NCI-H1105 treated with DMSO at 0.1 percent for 48 hours (cell line): ENCODE results near the gene CHIT1.

Source experiments
- DNase-seq: peaks from one replicate; lab custom pipeline; 2025; lab: John Stamatoyannopoulos, UW

Gene CHIT1

DNA sequence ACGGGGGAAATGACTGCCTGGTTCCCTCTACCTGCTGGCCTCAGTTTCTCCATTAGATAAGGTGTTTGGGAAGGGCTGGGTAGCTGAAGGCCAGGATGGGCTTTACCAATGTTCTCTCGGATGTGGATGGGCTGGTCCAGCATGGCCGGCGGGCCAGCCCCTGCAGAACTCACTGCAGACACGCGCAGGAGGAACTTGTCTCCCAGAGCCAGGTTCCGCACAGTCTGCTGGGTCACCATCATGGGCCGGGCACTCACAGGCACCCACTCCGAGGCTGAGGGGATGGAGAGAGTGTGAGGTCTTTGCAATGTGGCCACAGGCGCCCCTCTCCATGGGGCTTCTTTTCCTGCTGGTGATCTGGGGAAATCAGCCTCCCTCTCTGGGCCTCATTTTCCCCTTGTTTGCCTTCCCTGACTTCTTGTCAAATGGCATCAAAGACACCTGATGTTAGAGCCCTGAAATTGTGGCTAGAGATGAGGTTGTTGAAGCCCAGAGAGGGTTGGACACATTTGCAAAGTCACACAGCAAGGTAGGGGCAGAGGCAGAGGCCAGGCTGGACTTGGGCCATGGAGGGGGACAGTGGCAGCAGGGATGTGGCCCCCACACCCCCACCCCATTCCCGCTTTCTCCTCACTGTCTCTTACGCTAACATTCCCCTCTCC, 55.0 kb downstream of the CHIT1 start:
- DNase-seq: no peak

DNA sequence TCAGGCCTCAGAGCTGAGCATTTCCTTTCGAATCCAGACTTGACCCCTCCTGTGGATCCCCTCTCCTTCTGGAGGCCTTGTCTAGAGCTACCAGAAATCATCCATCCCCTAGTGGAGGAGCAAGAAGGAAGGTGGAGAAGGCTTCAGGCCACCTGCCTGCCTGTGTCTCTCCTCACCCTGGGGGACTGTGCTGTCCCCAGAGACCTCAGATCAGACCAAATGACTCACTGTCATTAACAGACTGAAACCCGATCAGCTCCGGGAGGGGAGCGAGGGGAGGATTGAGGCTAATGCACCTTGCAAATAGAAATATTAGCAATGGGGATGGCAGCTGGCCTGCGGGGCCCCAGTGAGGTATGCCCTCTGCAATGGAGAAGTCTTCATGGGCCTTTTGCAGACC, 55.9 kb downstream of the CHIT1 start:
- peak; percentile 55 for DNase-seq

- no peak for DNase-seq
Observed at GRCh38 chr1:203173011-203173555, 56.4 kb downstream of the CHIT1 start.

GRCh38 chr1:203172184-203173010, 57.1 kb downstream of the CHIT1 start:
- peak; percentile 27 for DNase-seq

GRCh38 chr1:203171341-203172183, 57.9 kb downstream of the CHIT1 start:
- DNase-seq: no peak

- no peak for DNase-seq
Observed at GRCh38 chr1:203170625-203171330, 58.7 kb downstream of the CHIT1 start.

- DNase-seq: no peak
Observed at GRCh38 chr1:203169770-203170520, 59.5 kb downstream of the CHIT1 start.

DNA sequence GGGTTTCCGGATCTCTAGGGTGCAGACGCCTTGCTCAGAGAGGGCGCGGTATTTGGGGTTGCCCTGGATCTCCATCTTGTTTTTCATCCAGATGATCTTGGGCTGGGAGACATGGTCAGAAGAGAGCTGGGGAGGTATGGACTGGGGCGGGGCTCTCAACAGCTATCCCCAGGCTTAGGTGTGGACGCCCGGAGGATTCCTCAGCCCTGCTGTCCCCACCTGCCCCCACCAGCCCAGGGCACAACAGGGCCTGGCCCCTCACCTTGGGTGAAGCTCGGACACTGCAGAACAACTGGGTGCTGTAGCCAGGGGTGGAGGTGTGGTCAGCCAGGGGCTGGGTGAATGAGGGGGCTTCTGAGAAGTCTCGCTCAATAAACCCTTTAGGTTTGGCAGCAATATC, 60.5 kb downstream of the CHIT1 start:
- DNase-seq: no peak

GRCh38 chr1:203168256-203168786, 61.2 kb downstream of the CHIT1 start:
- no peak for DNase-seq

DNA sequence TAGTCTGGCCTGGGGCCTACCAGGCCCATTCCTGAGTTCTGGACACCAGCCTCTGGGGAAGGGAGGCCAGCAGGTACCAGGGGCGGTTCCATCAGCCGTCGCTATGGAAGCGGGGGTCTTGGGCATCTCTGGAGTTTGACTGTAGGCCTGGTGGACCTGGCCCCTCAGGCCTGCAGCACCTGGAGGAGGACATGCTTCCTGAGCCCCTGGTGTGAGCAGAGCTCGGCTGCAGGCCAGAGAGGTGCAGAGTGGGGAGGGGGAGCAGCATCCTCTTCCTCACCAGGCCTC, 61.6 kb downstream of the CHIT1 start:
- no peak for DNase-seq

DNA sequence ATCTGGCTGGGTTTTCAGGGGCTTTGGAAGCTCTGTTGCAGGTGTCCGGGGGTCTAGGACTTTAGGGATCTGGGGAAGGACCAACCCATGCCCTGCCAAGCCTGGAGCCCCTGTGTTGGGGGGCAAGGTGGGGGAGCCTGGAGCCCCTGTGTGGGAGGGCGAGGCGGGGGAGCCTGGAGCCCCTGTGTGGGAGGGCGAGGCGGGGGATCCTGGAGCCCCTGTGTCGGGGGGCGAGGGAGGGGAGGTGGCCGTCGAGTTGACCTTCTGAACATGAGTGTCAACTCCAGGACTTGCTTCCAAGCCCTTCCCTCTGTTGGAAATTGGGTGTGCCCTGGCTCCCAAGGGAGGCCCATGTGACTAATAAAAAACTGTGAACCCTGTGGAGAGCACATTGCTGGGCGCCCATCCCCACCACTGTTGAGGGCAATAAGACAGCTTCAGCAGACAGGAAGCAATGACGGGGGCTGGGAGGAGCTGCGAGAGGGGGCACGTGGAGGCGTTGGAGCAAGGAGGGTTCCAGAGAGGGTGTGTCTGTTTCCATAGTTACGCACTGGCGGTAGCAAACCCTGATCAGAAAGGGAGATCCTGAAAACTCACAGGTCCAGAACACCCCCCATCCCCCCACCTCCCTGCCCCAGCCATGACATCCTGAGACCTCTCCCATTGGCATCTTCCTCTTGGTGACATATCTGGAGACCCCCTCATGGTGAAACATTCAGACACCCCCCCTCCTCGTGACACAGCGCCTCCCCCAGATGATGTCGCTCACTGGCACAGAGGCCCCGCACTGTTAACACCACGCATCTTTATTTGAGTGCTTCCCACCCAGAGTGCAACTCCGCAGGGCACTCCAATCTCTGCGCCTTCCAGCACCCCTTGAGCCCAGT, 62.2 kb downstream of the CHIT1 start:
- no peak for DNase-seq

DNA sequence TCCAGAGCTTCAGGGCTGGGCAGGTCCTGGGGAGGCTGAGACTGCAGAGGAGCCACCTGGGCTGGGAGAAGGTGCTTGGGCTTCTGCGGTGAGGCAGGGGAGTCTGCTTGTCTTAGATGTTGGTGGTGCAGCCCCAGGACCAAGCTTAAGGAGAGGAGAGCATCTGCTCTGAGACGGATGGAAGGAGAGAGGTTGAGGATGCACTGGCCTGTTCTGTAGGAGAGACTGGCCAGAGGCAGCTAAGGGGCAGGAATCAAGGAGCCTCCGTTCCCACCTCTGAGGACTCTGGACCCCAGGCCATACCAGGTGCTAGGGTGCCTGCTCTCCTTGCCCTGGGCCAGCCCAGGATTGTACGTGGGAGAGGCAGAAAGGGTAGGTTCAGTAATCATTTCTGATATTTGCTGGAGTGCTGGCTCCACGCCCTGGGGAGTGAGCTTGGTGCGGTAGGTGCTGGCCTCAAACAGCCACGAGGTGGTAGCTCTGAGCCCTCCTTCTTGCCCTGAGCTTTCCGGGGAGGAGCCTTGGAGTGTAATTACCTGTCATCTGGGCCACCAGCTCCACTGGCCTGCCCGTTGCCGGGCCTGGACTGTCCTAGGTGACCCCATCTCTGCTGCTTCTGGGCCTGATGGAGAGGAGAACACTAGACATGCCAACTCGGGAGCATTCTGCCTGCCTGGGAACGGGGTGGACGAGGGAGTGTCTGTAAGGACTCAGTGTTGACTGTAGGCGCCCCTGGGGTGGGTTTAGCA, 63.1 kb downstream of the CHIT1 start:
- no peak for DNase-seq
